H9 (cell line): Measurements from ENCODE around the gene RAF1. TPM values are rescaled to one million over a fixed set of nuclear protein-coding genes. Genes with fewer than 3 reads are reported as not detected.

ENCODE experiments used
- DNase-seq: peaks from one replicate; pipeline ENCODE4 v3.0.0-alpha.2; 2017
- H2AFZ ChIP-seq: one replicate; pipeline ENCODE4 v1.6.1; 2013; ENCODE audit warnings: mild to moderate bottlenecking, low read length, control low read depth, moderate library complexity
- H2AK5ac ChIP-seq: 2 replicates; pipeline ENCODE4 v1.6.1; 2013; ENCODE audit warnings: low read length, control low read depth, mixed read lengths; ENCODE audit not compliant: insufficient read length
- H2BK120ac ChIP-seq: one replicate; pipeline ENCODE4 v1.6.1; 2013; ENCODE audit warnings: low read depth, mild to moderate bottlenecking, low read length, control low read depth, inconsistent platforms; ENCODE audit not compliant: poor library complexity, severe bottlenecking
- H2BK12ac ChIP-seq: 2 replicates; pipeline ENCODE4 v1.6.1; 2013; ENCODE audit warnings: low read length, control low read depth, mixed read lengths, low read depth; ENCODE audit not compliant: insufficient read length
- H2BK15ac ChIP-seq: 2 replicates; pipeline ENCODE4 v1.6.1; 2013; ENCODE audit warnings: low read depth, low read length, control low read depth
- H2BK20ac ChIP-seq: one replicate; pipeline ENCODE4 v1.6.1; 2013; ENCODE audit warnings: low read depth, mild to moderate bottlenecking, low read length, control low read depth, inconsistent platforms; ENCODE audit not compliant: poor library complexity, severe bottlenecking
- H2BK5ac ChIP-seq: 2 replicates; pipeline ENCODE4 v1.6.1; 2013; ENCODE audit warnings: low read length, control low read depth, mixed read lengths; ENCODE audit not compliant: insufficient read length
- H3K14ac ChIP-seq: 2 replicates; pipeline ENCODE4 v1.6.1; 2013; ENCODE audit warnings: low read length, control low read depth; ENCODE audit not compliant: insufficient read depth
- H3K18ac ChIP-seq: 2 replicates; pipeline ENCODE4 v1.6.1; 2013; ENCODE audit warnings: low read depth, mild to moderate bottlenecking, mixed read lengths, low read length, control low read depth; ENCODE audit not compliant: insufficient read length
- H3K23ac ChIP-seq: 2 replicates; pipeline ENCODE4 v1.6.1; 2013; ENCODE audit warnings: low read length, control low read depth, mixed read lengths, low read depth; ENCODE audit not compliant: insufficient read length
- H3K23me2 ChIP-seq: 2 replicates; pipeline ENCODE4 v1.6.1; 2013; ENCODE audit warnings: low read depth, mild to moderate bottlenecking, mixed read lengths, low read length, control low read depth; ENCODE audit not compliant: insufficient read length, poor library complexity, severe bottlenecking
- H3K27ac ChIP-seq: 2 replicates; pipeline ENCODE4 v1.5.1; 2013; ENCODE audit warnings: low read length, control low read depth, mixed read lengths, low read depth; ENCODE audit not compliant: insufficient read length
- H3K27me3 ChIP-seq: 2 replicates; pipeline ENCODE4 v1.6.1; 2013; ENCODE audit warnings: low read length, control low read depth, inconsistent platforms; ENCODE audit not compliant: insufficient read depth
- H3K4ac ChIP-seq: 2 replicates; pipeline ENCODE4 v1.6.1; 2013; ENCODE audit warnings: low read depth, mild to moderate bottlenecking, control low read depth, inconsistent platforms, low read length, moderate library complexity
- H3K4me1 ChIP-seq: 2 replicates; pipeline ENCODE4 v1.6.1; 2013; ENCODE audit warnings: low read length, control low read depth, inconsistent platforms; ENCODE audit not compliant: insufficient read depth
- H3K4me2 ChIP-seq: 2 replicates; pipeline ENCODE4 v1.6.1; 2013; ENCODE audit warnings: low read length, control low read depth, mixed read lengths; ENCODE audit not compliant: insufficient read length, insufficient read depth
- H3K56ac ChIP-seq: 2 replicates; pipeline ENCODE4 v1.6.1; 2013; ENCODE audit warnings: low read depth, mild to moderate bottlenecking, mixed read lengths, low read length, control low read depth; ENCODE audit not compliant: insufficient read length
- H3K79me1 ChIP-seq: 2 replicates; pipeline ENCODE4 v1.6.1; 2013; ENCODE audit warnings: low read depth, mild to moderate bottlenecking, moderate library complexity, low read length, control low read depth, inconsistent platforms; ENCODE audit not compliant: insufficient read depth, poor library complexity, severe bottlenecking
- H3K79me2 ChIP-seq: 2 replicates; pipeline ENCODE4 v1.6.1; 2013; ENCODE audit warnings: low read length, control low read depth, inconsistent platforms; ENCODE audit not compliant: insufficient read depth
- H3K9ac ChIP-seq: 2 replicates; pipeline ENCODE4 v1.6.1; 2013; ENCODE audit warnings: low read length, control low read depth, mixed read lengths; ENCODE audit not compliant: insufficient read length; ENCODE audit errors: extremely low read depth
- H3K9me3 ChIP-seq: one replicate; pipeline ENCODE4 v1.6.1; 2013; ENCODE audit warnings: low read depth, low read length, inconsistent platforms; ENCODE audit not compliant: control insufficient read depth
- H3T11ph ChIP-seq: one replicate; pipeline ENCODE4 v1.6.1; 2013; ENCODE audit warnings: mild to moderate bottlenecking, low read length, control low read depth, inconsistent platforms
- H4K20me1 ChIP-seq: one replicate; pipeline ENCODE4 v1.6.1; 2013; ENCODE audit not compliant: control insufficient read depth, insufficient read length, insufficient read depth
- H4K5ac ChIP-seq: 2 replicates; pipeline ENCODE4 v1.6.1; 2013; ENCODE audit warnings: low read depth, mild to moderate bottlenecking, mixed read lengths, low read length, control low read depth; ENCODE audit not compliant: insufficient read length
- H4K8ac ChIP-seq: replicated peaks from 2 replicates; pipeline ENCODE4 v1.6.1; 2013; ENCODE audit warnings: low read length, control low read depth, mixed read lengths, low read depth; ENCODE audit not compliant: insufficient read length
- H4K91ac ChIP-seq: 2 replicates; pipeline ENCODE4 v1.6.1; 2013; ENCODE audit warnings: low read depth, mild to moderate bottlenecking, moderate library complexity, mixed read lengths, low read length, control low read depth; ENCODE audit not compliant: insufficient read length
- H3K27ac Mint-ChIP-seq, 3 experiments: 2 replicates in 2 of 3; 3 replicates in 1 of 3; pipeline ENCODE4 v1.8.0; 2020 to 2021; ENCODE audit warnings: mixed read lengths in 3 of 3, mild to moderate bottlenecking in 1 of 3, moderate library complexity in 1 of 3
- H3K27me3 Mint-ChIP-seq: 2 replicates; pipeline ENCODE4 v1.8.0; 2021; ENCODE audit warnings: low read depth, mild to moderate bottlenecking, moderate library complexity, mixed read lengths
- H3K36me3 Mint-ChIP-seq, 3 experiments: 2 replicates in 2 of 3; 3 replicates in 1 of 3; pipeline ENCODE4 v1.8.0; 2020 to 2021; ENCODE audit warnings: low read depth in 3 of 3, mixed read lengths in 3 of 3; ENCODE audit not compliant: insufficient read depth in 1 of 3
- H3K4me1 Mint-ChIP-seq, 2 experiments: 2 replicates each; pipeline ENCODE4 v1.8.0; 2020; ENCODE audit warnings: mixed read lengths in 2 of 2
- H3K4me3 Mint-ChIP-seq, 2 experiments: 2 replicates in 1 of 2; 3 replicates in 1 of 2; pipeline ENCODE4 v1.8.0; 2020 to 2021; ENCODE audit warnings: mild to moderate bottlenecking in 2 of 2, mixed read lengths in 2 of 2, moderate library complexity in 1 of 2
- H3K9me3 Mint-ChIP-seq, 2 experiments: 2 replicates in 1 of 2; 3 replicates in 1 of 2; pipeline ENCODE4 v1.8.0; 2020; ENCODE audit warnings: mild to moderate bottlenecking in 2 of 2, mixed read lengths in 2 of 2, moderate library complexity in 1 of 2
- CTCF ChIP-seq: fragments of 200-600 bp; sonication (generic); conservative IDR thresholded peaks from 3 replicates; pipeline ENCODE4 v1.8.0; 2021; ENCODE audit warnings: antibody characterized with exemption, mild to moderate bottlenecking
- total RNA-seq: library from RNA; stranded (reverse); gene quantifications from 2 replicates; pipeline ENCODE4 v1.2.1, GENCODE V29; 2021

Gene RAF1
- total RNA-seq, 1 experiment from 2014 or later: 112 TPM

DNA sequence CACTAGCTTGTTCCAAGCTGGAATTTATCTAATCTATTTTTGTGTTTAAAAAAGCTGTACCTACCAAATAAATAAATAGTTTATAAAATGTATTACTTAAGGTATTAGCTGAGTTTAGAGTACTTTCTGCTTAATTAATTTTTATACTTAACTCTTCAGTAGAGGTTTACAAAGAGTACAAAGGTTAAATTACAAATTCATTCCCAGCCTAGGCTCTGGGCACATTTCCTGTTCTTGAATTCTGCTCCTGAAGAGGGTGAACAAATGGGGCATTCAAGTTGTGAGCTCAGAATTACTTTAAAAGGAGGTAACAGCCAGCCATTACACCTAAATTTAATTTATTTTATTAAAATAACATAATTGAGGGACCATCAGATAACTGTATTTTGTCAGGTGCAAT lies 80.6 kb downstream of the RAF1 start:
- H4K5ac ChIP-seq: no peak overlapping the region
- H3K9me3 Mint-ChIP-seq: no peaks in the 10 kb centered on the region
- H3K79me1 ChIP-seq: no peaks in the 10 kb centered on the region
- H3K27me3 ChIP-seq: no peaks in the 10 kb centered on the region
- H3K56ac ChIP-seq: no peak overlapping the region
- H3K27me3 Mint-ChIP-seq: no peaks in the 10 kb centered on the region
- H2BK15ac ChIP-seq: no peak overlapping the region
- no peak overlapping the region for H2AFZ ChIP-seq
- H3K9me3 ChIP-seq: no peaks in the 10 kb centered on the region
- H3K18ac ChIP-seq: no peak overlapping the region
- H4K91ac ChIP-seq: no peak overlapping the region
- no peak overlapping the region for H4K8ac ChIP-seq
- no peak overlapping the region for H2BK20ac ChIP-seq
- H3K27ac ChIP-seq: no peak overlapping the region
- no peak overlapping the region for H3K9ac ChIP-seq
- H4K20me1 ChIP-seq: no peaks in the 10 kb centered on the region
- peaks cover 23 to 80% (median 75%) of the 10 kb centered on the region in 3 experiments for H3K36me3 Mint-ChIP-seq
- H3K4me2 ChIP-seq: no peak overlapping the region
- no peaks in the 10 kb centered on the region for H3K79me2 ChIP-seq
- no peak overlapping the region for H2BK12ac ChIP-seq
- DNase-seq: no peak
- no peaks in the 10 kb centered on the region for H3K4me1 ChIP-seq
- no peak overlapping the region for H3K23ac ChIP-seq
- no peak overlapping the region for H2AK5ac ChIP-seq
- H3K14ac ChIP-seq: no peak overlapping the region
- no peak overlapping the region for H3K4me3 Mint-ChIP-seq
- no peak overlapping the region for H3K4ac ChIP-seq
- no peak for TF ChIP-seq CTCF
- H3T11ph ChIP-seq: no peak overlapping the region
- no peak overlapping the region for H2BK5ac ChIP-seq
- H2BK120ac ChIP-seq: no peak overlapping the region
- H3K23me2 ChIP-seq: no peaks in the 10 kb centered on the region
- peaks cover 0 to 4% of the 10 kb centered on the region in 2 experiments; a peak in 1 of 4 replicates for H3K4me1 Mint-ChIP-seq
- H3K27ac Mint-ChIP-seq: no peak overlapping the region
